NCI-H460 (cell line): ENCODE results near the gene PHKG1. TPM values are rescaled to one million over a fixed set of nuclear protein-coding genes. Genes with fewer than 3 reads are reported as not detected.
"Not testable (repeated sequence)": the region's sequence is repeated elsewhere in the genome, so short reads cannot be mapped to it uniquely, and the experiment has no call there.

Experiments used
- DNase-seq: peaks from one replicate; pipeline ENCODE4 v3.0.0-alpha.2; 2016; ENCODE audit warnings: low read depth; ENCODE audit errors: extremely low read depth
- small RNA-seq, 2 experiments: library from RNA; depleted of rRNA; stranded (forward); fragments of <200 nt; gene quantifications; one replicate each; pipeline ENCODE3, GENCODE V24; 2014
- total RNA-seq: library from RNA; depleted of rRNA; stranded (reverse); fragments of >200 nt; shearing (Covaris generic); gene quantifications from 2 replicates; pipeline ENCODE4 v1.2.3, GENCODE V29; 2014; rRNA removed

PHKG1 gene
- total RNA-seq, 1 experiment from 2014 or later: not detected

DNA sequence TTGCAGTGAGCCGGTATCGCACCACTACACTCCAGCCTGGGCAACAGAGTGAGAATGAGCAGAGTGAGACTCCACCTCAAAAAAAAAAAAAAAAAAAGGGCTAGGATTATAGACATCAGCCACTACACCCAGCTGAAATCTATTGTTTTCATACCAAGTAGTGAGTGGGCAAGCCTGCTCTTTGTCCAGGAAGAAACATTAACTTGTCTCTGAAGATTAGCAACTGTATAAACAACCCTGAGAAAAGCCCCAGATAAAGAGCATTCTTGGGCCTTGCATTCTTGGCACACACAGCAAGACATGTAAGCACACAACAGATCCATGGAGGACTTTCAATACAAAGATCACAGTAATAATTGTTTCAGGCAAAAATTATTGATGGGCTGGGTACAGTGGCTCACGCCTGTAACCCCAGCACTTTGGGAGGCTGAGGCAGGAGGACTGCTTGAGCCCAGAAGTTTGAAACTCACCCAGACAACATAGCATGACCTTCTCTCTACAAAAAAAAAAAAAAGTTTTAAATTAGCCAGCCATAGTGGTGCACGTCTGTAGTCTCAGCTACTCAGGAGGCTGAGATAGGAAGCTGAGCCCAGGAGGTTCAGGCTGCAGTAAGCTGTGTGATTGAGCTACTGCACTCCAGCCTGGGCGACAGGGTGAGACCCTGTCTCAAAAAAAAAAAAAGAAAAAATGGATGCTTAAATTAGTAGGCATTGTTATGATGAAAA lies 45.9 kb downstream of the PHKG1 start:
- DNase-seq: no peak

GRCh38 chr7:56045758-56046157 lies 47.0 kb downstream of the PHKG1 start:
- DNase-seq: not testable (repeated sequence)

DNA sequence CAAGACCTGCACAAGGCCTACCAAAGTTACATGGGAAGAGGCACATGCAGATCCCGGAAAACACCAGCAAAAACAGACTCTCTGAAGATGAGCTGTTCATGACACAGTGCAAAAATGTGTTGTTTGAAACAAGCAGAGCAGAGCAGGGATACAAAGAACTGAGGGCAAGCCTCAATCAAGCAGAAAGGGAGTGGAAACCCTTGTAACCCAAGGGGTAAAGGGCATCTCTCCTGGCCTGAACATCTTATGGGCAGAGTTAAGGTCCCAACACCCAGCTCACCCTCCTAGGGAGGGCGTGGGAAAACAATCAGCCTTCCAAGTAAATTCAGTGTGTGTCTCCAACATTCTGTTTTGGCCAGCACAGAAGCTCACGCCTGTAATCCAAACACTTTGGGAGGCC lies 52.0 kb downstream of the PHKG1 start:
- DNase-seq: no peak

- no peak for DNase-seq
Observed at GRCh38 chr7:56033671-56034432, 58.9 kb downstream of the PHKG1 start.

DNA sequence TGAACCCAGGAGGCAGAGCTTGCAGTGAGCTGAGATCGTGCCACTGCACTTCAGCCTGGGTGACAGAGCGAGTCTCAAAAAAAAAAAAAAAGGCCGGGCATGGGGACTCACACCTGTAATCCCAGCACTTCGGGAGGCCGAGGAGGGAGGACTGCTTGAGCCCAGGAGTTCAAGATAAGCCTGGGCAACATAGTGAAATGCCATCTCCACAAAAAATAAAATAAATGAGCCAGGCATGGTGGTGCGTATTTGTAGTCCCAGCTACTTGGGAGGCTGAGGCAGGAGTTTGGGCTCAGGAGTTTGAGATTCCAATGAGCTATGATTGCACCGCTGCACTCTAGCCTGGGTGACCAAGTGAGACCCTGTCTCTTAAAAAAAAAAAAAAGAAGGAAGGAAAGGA lies 60.2 kb downstream of the PHKG1 start:
- not testable (repeated sequence) for DNase-seq

DNA sequence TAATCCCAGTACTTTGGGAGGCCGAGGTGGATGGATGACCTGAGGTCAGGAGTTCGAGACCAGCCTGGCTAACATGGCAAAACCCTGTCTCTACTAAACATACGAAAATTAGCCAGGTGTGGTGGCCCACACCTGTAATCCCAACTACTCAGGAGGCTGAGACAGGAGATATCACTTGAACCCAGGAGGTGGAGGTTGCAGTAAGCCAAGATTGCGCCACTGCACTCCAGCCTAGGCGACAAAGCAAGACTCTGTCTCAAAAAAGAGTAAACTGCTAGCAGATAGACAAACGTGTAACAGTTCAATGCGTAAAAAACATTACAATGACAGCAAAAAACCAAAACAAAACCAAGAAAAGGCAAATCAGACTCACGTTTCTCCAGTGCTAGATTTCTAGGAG lies 61.2 kb downstream of the PHKG1 start:
- DNase-seq: not testable (repeated sequence)

- DNase-seq: no peak
Observed at GRCh38 chr7:56030340-56030739, 62.4 kb downstream of the PHKG1 start.

Small RNAs within 50 kb of the gene (small RNA-seq; reads per million reads assigned to genes)
- gene SNORA15 (0.02 to 1.1 reads per million in 2 experiments), gene SNORA22B (0 to 0.10 reads per million in 2 experiments)

Other genes with a start within 250 kb of the PHKG1 start
- gene SEPTIN14, start 230.2 kb downstream of the PHKG1 start, total RNA-seq: not detected in 2 replicates
- 0.69 and 0.74 TPM in 2 replicates for gene ZNF713, start 205.5 kb downstream of the PHKG1 start, total RNA-seq
- 9.8 and 13.9 TPM in 2 replicates for gene MRPS17, start 141.1 kb downstream of the PHKG1 start, total RNA-seq
- 32.7 and 38.1 TPM in 2 replicates for gene NIPSNAP2, start 128.4 kb downstream of the PHKG1 start, total RNA-seq
- gene PSPH, start 41.5 kb downstream of the PHKG1 start, total RNA-seq: 40.3 and 50.0 TPM in 2 replicates
- 134 and 137 TPM in 2 replicates for gene CCT6A, start 41.2 kb downstream of the PHKG1 start, total RNA-seq
- gene SUMF2, start 28.7 kb downstream of the PHKG1 start, total RNA-seq: 81.5 and 99.4 TPM in 2 replicates
- gene CHCHD2, start 13.5 kb upstream of the PHKG1 start, total RNA-seq: 141 and 167 TPM in 2 replicates
- not detected in 2 replicates for gene NUPR2, start 23.5 kb upstream of the PHKG1 start, total RNA-seq